Fibroblast of villous mesenchyme (primary cell): Measurements from ENCODE around the gene ABCD3. TPM values are rescaled to one million over a fixed set of nuclear protein-coding genes. Genes with fewer than 3 reads are reported as not detected.

Experiments used
- DNase-seq: peaks from one replicate; pipeline ENCODE4 v3.0.0-alpha.2; 2010; ENCODE audit warnings: low read depth
- H3K4me3 ChIP-seq: 2 replicates; pipeline ENCODE4 v1.5.1; 2011; ENCODE audit warnings: low read depth, mild to moderate bottlenecking, low read length
- CTCF ChIP-seq: IDR thresholded peaks from 2 replicates; pipeline ENCODE4 v1.5.1; 2012; ENCODE audit warnings: low read depth, mild to moderate bottlenecking, low read length; ENCODE audit not compliant: insufficient read depth
- total RNA-seq: library from RNA; depleted of rRNA; stranded (reverse); fragments of >200 nt; gene quantifications from 2 replicates; pipeline ENCODE4 v1.2.3, GENCODE V29; 2012

ABCD3 gene
- total RNA-seq, 1 donor, result 44.0 TPM

DNA sequence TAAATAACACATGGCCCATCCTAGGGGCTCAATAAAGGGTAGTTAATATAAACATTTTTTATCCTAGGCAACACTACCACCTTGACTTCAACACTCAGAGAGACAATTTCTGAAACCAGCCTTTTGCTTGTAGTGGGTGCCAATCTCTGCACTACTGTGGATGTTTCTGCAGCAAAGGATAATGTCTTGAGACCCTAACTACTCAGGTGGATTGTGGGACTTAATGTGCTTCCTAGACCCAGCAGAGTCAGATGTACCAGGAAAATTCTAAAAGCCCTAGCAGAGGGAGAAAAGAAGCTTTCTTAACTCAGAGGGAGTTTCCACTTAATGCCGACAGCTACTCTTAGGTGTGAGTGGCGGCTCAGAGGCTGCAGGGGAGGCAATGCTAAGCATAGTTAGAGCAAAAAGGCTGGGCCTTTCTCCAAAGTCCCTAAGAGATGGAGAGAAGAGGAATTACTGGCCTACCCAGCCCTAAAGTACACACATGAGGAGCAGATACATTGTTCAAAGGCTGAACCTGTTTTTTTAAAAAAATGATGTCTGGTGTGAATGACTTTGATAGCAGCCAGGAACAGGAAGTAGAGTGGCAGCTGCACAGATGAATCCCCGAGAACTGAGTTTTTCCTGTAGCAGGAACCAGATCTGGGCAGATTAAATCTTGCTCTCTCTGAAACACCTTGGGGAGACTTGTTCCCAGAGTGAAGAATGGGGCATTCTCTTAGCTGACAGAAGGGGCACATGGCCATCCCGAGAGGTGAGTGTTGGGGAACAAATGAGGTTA is 33.5 kb upstream of the ABCD3 start:
- DNase-seq, result no peak
- no peak for TF ChIP-seq CTCF
- no peak overlapping the region for H3K4me3 ChIP-seq

- TF ChIP-seq CTCF, result no peak
- DNase-seq, result no peak
- no peak overlapping the region for H3K4me3 ChIP-seq
Observed at GRCh38 chr1:94385308-94385929, 32.8 kb upstream of the ABCD3 start.

DNA sequence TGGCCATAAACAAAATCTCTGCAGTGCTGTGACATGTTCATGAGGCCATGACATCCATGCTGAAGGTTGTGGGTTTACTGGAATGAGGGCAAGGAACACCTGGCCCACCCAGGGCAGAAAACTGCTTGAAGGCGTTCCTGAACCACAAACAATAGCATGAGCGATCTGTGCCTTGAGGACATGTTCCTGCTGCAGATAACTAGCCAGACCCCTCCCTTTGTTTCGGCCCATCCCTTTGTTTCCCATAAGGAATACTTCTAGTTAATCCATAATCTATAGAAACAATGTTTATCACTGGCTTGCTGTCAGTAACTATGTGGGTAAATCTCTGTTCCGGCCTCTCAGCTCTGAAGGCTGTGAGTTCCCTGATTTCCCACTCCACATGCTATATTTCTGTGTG is 28.9 kb upstream of the ABCD3 start:
- no peak for TF ChIP-seq CTCF
- no peak overlapping the region for H3K4me3 ChIP-seq
- DNase-seq, result no peak

DNA sequence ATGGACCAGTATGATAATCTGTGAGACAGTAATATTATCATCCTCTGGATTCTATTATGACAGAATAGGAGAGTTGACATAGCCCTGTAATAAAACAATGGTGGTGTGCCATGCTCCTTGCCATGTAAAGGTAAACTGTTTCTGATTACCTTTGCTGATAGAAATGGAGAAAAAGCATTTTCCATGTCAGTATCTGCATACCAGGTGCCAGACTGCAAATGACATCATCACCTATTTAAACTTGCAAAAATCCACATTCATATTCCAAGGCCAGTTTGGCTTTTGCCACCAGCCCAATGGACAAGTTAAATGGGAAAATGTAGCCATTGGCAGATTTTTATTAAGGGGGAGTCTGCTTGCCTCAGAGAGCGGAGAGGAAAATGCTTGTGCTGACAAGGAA is 23.9 kb upstream of the ABCD3 start:
- H3K4me3 ChIP-seq, result no peak overlapping the region
- no peak for DNase-seq
- no peak for TF ChIP-seq CTCF

GRCh38 chr1:94395231-94395630 is 23.0 kb upstream of the ABCD3 start:
- no peak overlapping the region for H3K4me3 ChIP-seq
- no peak for TF ChIP-seq CTCF
- no peak for DNase-seq

- no peak for TF ChIP-seq CTCF
Observed at GRCh38 chr1:94395748-94396309, 22.4 kb upstream of the ABCD3 start.

More at GRCh38 chr1:94395748-94396309, 22.4 kb upstream of the ABCD3 start:
- no peak for DNase-seq
- no peak overlapping the region for H3K4me3 ChIP-seq
